H54 (cell line): ENCODE data around the gene FAM229B.
A peak's percentile ranks its signal among the peaks of the same experiment; 100 is the strongest.
"Not testable (repeated sequence)": the region's sequence is repeated elsewhere in the genome, so short reads cannot be mapped to it uniquely, and the experiment has no call there.

Source experiments
- DNase-seq: peaks from one replicate; pipeline ENCODE4 v3.0.0; 2011; ENCODE audit warnings: low spot score, mixed read lengths; ENCODE audit not compliant: insufficient read length
- FAIRE-seq: peaks from 3 replicates; lab custom pipeline; 2011; peaks lifted over from hg19 to GRCh38; lab: Jason Lieb, UNC
- POLR2A ChIP-seq: IDR thresholded peaks from 2 replicates; pipeline ENCODE4 v1.6.1; 2011; ENCODE audit warnings: low read depth, mild to moderate bottlenecking, low read length

The FAM229B gene

GRCh38 chr6:112049996-112050395, 37.4 kb upstream of the FAM229B start:
- no peak for FAIRE-seq
- TF ChIP-seq POLR2A: no peak
- no peak for DNase-seq

GRCh38 chr6:112050429-112050828, 37.0 kb upstream of the FAM229B start:
- DNase-seq (no peak), FAIRE-seq (no peak)
- no peak for TF ChIP-seq POLR2A

- FAIRE-seq: not testable (repeated sequence)
Measured at GRCh38 chr6:112051251-112051740, 36.1 kb upstream of the FAM229B start.

GRCh38 chr6:112054001-112054400, 33.4 kb upstream of the FAM229B start, which contains the start of gene CCN6:
TSS of gene CCN6 (plus strand) at chr6:112054104. CDS start at chr6:112054358, 254 bp downstream.
- DNase-seq: no peak
- no peak for FAIRE-seq
- no peak for TF ChIP-seq POLR2A

More at GRCh38 chr6:112051251-112051740, 36.1 kb upstream of the FAM229B start:
- DNase-seq: not testable (repeated sequence)

GRCh38 chr6:112054555-112055190, 32.7 kb upstream of the FAM229B start:
- FAIRE-seq (no peak), DNase-seq (no peak)
- TF ChIP-seq POLR2A: no peak

- FAIRE-seq (no peak), DNase-seq (no peak)
- no peak for TF ChIP-seq POLR2A
Measured at GRCh38 chr6:112058243-112059032, 29.0 kb upstream of the FAM229B start.

GRCh38 chr6:112061605-112062004, 25.8 kb upstream of the FAM229B start:
- TF ChIP-seq POLR2A: no peak
- FAIRE-seq (no peak), DNase-seq (no peak)

GRCh38 chr6:112062966-112063365, 24.4 kb upstream of the FAM229B start:
- no peak for TF ChIP-seq POLR2A
- FAIRE-seq: no peak
- DNase-seq: no peak

GRCh38 chr6:112065426-112065986, 21.9 kb upstream of the FAM229B start:
- no peak for TF ChIP-seq POLR2A
- FAIRE-seq: no peak
- DNase-seq: no peak

- TF ChIP-seq POLR2A: no peak
- FAIRE-seq: no peak
- DNase-seq: no peak
Measured at GRCh38 chr6:112066606-112067005, 20.8 kb upstream of the FAM229B start.

GRCh38 chr6:112081569-112081968, 5.8 kb upstream of the FAM229B start:
- no peak for TF ChIP-seq POLR2A
- no peak for DNase-seq
- FAIRE-seq: no peak

GRCh38 chr6:112085286-112086065, 1.9 kb upstream of the FAM229B start:
- no peak for TF ChIP-seq POLR2A
- DNase-seq: no peak
- FAIRE-seq: no peak

GRCh38 chr6:112086744-112087135, 651 bp upstream of the FAM229B start:
- TF ChIP-seq POLR2A: no peak
- peak; percentile 48 for FAIRE-seq
- no peak for DNase-seq
